ENCODE measurements around the gene OR8J1. TPM values are rescaled to one million over a fixed set of nuclear protein-coding genes. Genes with fewer than 3 reads are reported as not detected.
"Not testable (repeated sequence)": the region's sequence is repeated elsewhere in the genome, so short reads cannot be mapped to it uniquely, and the experiment has no call there.

Gene OR8J1
- total and polyA plus RNA-seq, 4 donors, result not detected

GRCh38 chr11:56401858-56402461 is 47.9 kb downstream of the OR8J1 start:
- H3K4me1 ChIP-seq (ENCODE audit: control insufficient read depth in 4 of 4, insufficient read depth in 4 of 4, low read length in 3 of 4); H3K9me3 ChIP-seq (ENCODE audit: control insufficient read depth in 4 of 4, low read length in 3 of 4); H3K9ac ChIP-seq (ENCODE audit: low read depth in 1 of 2, low read length in 2 of 2); H3K27ac ChIP-seq (ENCODE audit: low read depth in 1 of 2, low read length in 2 of 2); H3K4me3 ChIP-seq (ENCODE audit: low read depth in 1 of 3, low read length in 3 of 3); H3K27me3 ChIP-seq (ENCODE audit: control insufficient read depth in 4 of 4, insufficient read depth in 4 of 4, low read length in 3 of 4); H3K36me3 ChIP-seq (ENCODE audit: control insufficient read depth in 4 of 4, insufficient read depth in 3 of 4, low read depth in 1 of 4, low read length in 3 of 4); DNase-seq (ENCODE audit: low spot score): not testable (repeated sequence)
- 85% methylated on average over 27 of the region's 27 CpGs for WGBS

DNA sequence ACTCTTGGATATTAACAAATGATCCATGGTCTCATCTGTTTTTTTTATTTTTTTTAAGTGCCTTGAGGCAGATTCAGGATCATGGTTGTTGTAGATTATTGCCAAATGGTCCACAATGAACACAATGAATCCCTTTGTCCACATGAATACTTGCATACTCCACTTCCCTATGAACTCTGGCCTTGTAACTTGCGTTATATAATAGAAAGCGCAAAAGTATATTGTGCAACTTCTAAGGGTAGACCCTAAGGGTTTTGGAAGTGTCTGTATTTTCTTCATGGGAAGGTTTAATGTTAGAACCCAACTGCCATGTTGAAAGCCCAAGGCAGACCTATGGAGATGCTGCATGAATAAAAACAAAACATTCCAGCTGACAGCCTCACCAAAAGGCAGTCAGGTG is 50.3 kb downstream of the OR8J1 start:
- Histone ChIP-seq H3K9me3 (ENCODE audit: control insufficient read depth in 4 of 4, low read length in 3 of 4) (no peaks in the 10 kb centered on the region), H3K27ac (ENCODE audit: low read depth in 1 of 2, low read length in 2 of 2) (no peak overlapping the region), H3K4me3 (ENCODE audit: low read depth in 1 of 3, low read length in 3 of 3) (no peak overlapping the region), H3K4me1 (ENCODE audit: control insufficient read depth in 4 of 4, insufficient read depth in 4 of 4, low read length in 3 of 4) (no peaks in the 10 kb centered on the region), H3K9ac (ENCODE audit: low read depth in 1 of 2, low read length in 2 of 2) (no peak overlapping the region), H3K36me3 (ENCODE audit: control insufficient read depth in 4 of 4, insufficient read depth in 3 of 4, low read depth in 1 of 4, low read length in 3 of 4) (no peaks in the 10 kb centered on the region), H3K27me3 (ENCODE audit: control insufficient read depth in 4 of 4, insufficient read depth in 4 of 4, low read length in 3 of 4) (no peaks in the 10 kb centered on the region)
- DNase-seq (ENCODE audit: low spot score), result no peak
- TF ChIP-seq REST (IDR thresholded peaks at IDR 0.05), result no peak
- TF ChIP-seq GABPA (IDR thresholded peaks at IDR 0.05 in 1 of 2, conservative IDR thresholded peaks at IDR 0.05 in 1 of 2), result no peak
- no peak for TF ChIP-seq SP1 (IDR thresholded peaks at IDR 0.05)
- no peak for TF ChIP-seq TAF1 (conservative IDR thresholded peaks at IDR 0.05)
- TF ChIP-seq HNF4G (IDR thresholded peaks at IDR 0.05), result no peak
- TF ChIP-seq JUND (IDR thresholded peaks at IDR 0.05), result no peak
- TF ChIP-seq ZBTB33 (IDR thresholded peaks at IDR 0.05), result no peak
- TF ChIP-seq RAD21 (IDR thresholded peaks at IDR 0.05), result no peak
- no peak for TF ChIP-seq NR2F2 (IDR thresholded peaks at IDR 0.05)
- no peak for TF ChIP-seq ATF3 (IDR thresholded peaks at IDR 0.05)
- TF ChIP-seq RXRA (IDR thresholded peaks at IDR 0.05), result no peak
- TF ChIP-seq YY1 (IDR thresholded peaks at IDR 0.05), result no peak
- TF ChIP-seq MAX (IDR thresholded peaks at IDR 0.05), result no peak
- no peak for TF ChIP-seq FOXA2 (IDR thresholded peaks at IDR 0.05)
- TF ChIP-seq CTCF (IDR thresholded peaks at IDR 0.05; ENCODE audit: low read depth, low read length, missing input control), result no peak
- no peak for TF ChIP-seq HNF4A (conservative IDR thresholded peaks at IDR 0.05)
- no peak for TF ChIP-seq FOXA1 (IDR thresholded peaks at IDR 0.05)
- no peak for TF ChIP-seq EGR1 (IDR thresholded peaks at IDR 0.05; ENCODE audit: low read depth in 2 of 2)
- WGBS, result 72% methylated on average over 2 of the region's 2 CpGs
